Tongue (tissue), 2 donors: ENCODE data around the gene PHLPP1. TPM values are rescaled to one million over a fixed set of nuclear protein-coding genes. Genes with fewer than 3 reads are reported as not detected.
A peak's percentile ranks its signal among the peaks of the same experiment; 100 is the strongest.

Experiments
- DNase-seq: peaks from one replicate; pipeline ENCODE4 v3.0.0-alpha.2; 2015
- total RNA-seq: library from RNA; depleted of rRNA; stranded (reverse); fragments of >200 nt; gene quantifications from one replicate; pipeline ENCODE4 v1.2.3, GENCODE V29; 2014

PHLPP1 gene
- total RNA-seq, 1 donor from 2014 or later, result 8.8 TPM

DNA sequence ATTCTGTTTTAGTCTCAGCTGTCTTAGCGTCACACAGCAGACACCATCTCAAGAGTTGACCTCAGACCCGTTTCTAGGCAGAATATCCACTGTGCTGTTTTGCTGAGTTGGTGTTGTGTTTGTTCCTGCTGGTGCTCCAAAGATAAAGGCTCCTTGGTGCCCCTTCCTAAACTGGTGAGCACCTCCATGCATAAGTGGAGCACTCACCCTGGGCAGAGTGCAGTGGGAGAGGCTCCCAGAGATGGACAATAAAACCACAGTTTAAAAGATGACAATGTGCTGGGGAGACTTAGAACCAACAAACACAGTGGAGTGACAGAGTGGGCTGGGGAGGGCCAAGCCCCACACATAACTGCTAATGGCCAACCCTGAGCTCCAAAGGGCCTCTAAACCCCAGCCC lies 271.1 kb downstream of the PHLPP1 start:
- no peak for DNase-seq

DNA sequence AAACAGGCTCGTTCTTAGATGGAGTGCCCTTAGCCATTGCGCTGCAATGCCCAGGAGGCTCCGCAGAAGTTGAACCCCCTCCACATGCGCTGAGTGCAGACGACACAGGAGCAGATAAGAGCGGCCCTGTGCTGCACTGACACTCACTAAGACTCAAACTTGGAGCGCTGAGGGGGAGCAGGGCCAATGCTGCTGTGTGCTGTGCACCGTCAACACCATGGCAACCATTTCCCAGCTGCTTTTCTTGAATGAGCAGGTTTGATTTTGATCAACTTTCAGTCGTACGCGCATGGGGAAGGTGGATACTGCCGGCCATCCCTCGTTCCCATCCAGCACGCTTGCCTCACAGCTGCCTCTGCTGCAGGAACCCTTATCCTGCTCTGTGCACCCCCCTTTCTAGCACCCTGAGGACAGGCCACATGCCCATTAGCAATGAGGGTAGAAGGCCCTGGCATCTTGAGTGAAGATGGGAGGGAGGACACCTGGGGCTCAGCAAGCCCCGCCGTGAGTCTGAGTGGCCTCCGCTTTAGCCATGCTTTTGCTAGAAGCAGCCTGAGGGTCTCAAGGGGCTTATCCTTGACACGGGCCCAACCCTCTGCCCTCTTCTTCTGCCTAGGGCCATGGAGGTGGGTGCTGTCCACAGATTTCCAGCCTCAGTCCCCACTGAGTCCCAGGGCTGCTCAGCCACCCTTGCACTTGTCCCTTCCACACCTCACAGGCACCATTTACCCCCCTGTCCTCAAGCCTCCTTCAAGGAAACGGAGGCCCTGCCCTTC lies 271.9 kb downstream of the PHLPP1 start:
- no peak for DNase-seq

DNA sequence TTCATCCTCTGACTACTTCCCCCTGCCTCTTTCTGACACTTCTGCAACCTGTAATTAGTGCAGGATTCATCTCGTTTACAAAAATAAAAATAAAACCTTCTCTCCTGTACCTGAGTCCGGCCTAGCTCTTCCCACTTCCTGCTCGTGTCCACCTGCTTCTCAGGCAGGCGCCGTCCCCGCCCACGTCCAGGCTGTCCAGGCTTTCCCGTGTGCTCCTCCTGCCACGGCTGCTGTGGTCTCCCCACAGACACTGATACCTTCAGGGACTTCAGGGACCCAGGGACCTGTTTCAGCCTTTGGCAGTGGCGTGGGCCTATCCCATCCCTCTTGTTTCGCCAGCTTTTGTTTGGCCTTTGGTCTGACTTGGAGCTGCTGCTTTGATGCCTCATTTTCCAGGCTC lies 272.5 kb downstream of the PHLPP1 start:
- no peak for DNase-seq

DNA sequence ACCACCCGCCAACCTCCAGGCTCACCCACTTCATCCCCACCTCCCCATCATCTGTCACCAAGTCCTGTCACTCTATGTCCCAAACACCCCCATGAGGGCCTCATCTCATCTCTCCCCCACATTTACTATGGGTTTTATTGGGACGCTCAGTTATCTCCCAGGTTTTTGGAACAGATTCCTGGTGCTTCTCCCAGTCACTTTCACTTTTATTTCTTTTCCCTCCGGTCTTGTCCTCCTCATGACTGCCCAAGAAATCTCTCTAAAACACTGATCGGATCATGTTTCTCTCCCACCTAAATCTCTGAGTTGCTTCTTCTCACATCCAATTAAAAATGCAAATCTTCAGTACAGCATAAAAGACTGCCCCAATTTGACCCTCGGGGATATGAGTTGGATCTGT lies 273.1 kb downstream of the PHLPP1 start:
- DNase-seq, result no peak

DNA sequence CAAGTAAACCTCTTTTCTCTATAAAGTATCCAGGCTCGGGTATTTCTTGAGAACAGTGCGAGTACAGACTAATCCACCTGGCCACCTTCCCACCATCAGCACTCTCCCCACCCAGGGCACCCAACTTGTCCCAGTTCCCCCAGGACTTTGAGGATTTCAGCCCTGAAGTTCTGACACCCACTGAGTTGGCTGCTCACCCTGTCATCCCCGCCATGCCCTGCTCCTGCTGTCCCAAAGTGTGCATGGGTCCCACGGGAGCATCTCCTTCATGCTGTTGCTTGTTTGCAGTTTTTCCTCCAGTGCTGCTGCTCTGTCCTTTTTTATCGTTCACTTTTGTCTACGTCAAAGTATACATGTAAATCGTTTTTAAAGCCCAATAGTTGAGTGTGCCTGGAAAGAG lies 273.9 kb downstream of the PHLPP1 start:
- DNase-seq, result no peak

DNA sequence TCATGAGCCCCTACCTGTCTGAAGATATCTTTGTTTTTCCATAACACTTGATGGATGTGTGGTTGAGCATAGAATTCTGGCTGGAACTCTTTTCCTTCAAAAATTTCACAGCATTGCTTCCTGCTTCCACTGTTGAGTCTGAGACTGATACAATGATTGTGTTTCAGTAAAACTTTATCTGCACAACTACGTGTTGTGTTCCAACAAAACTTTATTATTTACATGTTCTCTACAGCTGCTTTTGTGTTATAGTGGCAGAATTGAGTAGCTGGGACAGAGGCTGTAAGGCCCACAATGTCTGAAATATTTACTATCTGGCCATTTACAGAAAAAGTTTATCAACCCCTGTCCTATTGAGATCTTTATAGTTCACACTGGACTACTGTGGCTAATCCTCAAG lies 275.3 kb downstream of the PHLPP1 start:
- DNase-seq, result no peak

DNA sequence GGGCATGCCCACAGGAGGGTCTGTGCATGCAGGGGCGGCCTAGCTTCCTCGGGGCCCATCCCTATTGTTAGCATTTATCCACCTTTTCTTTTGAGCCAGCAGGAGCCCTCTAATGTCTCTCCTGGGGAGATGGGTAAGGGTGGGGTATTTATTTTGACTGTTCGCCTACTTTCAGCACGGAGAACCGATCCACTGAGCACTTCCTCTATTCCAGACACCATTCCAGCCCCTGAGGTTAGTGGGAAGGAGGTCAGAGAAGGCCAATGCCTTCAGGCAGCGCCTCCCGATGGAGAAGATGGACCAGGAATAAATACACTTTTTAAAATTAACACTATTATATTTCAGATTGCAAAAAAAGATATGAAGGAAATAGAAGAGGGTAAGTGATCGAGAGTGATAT lies 276.0 kb downstream of the PHLPP1 start:
- DNase-seq, result no peak

DNA sequence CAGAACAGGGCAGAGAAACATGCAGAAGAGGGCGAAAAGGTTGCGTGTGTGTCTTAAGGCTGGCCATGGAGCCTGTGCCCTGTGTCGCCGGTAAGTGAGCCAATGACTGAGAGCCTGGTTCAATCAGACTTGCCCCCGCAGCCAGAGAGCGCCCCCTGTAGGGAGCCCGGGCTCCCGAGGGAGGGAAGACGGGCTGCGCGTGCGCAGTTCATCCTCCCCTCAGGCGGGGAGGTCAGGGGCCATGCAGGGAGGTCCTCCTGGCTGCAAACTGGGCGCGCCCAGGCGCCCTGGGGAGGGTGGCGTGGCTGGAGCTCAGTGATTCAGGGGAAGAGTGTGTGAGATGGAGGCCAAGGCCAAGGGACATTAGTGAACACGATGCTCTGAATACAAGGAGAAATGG lies 276.6 kb downstream of the PHLPP1 start:
- DNase-seq, result no peak

DNA sequence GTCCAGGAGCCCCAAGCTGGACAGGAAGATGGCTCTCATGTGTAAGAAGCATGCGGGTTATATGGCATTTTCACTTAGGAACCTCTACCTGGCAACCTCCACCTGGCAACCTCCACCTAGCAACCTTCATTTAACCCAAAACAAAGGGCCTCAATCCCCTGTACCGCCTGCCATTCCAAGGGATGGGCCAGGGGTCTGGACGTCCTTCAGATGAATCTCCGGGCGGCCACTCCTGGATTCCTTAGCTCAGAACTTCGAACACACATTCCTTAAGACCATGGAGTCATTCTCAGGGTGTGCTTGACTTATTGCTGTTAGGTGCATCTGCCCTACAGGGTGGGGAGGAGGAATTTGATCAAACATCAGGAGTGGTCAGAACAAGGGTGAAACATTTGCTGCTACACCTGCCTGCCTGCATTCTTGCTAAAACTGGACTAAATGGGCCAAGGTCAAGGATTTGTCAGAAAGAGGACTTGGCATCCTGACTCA lies 277.6 kb downstream of the PHLPP1 start:
- no peak for DNase-seq

DNA sequence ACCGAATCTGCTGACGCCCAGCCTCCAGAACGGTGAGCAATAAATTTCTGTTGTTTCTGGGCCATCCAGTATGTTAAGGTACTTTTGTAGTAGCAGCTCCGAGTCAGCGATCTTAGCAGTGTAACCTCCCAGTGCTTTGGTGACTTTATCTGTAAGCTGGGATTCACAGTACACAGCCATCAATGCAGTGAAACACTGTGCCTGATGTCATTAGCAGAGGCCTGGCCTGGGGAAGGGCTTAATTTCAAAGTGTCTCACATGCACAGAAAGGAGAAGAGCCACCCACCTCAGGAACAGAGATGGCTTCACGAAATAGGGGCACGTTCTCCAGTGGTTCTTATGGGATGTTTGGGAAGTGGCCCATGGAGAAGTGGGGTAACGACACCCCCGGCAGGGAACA lies 281.2 kb downstream of the PHLPP1 start:
- no peak for DNase-seq

DNA sequence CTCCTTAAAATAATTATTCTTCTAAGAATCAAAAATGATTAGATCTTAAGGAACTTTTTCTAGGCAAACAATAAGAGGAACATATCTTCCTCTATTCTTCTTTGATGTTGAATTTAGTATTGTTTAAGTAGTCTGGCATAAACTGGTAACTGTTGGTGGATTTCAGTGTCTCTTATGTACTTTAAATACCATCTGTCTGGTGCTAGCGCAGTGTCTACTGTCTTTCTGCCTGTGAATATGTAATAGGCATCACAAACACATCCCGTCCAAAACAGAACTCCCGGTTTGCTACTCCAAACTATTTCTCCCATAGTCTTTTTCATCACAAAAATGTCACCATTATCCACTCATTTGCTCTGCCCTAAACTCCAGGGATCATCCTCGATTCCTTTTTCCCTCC lies 281.7 kb downstream of the PHLPP1 start:
- no peak for DNase-seq

DNA sequence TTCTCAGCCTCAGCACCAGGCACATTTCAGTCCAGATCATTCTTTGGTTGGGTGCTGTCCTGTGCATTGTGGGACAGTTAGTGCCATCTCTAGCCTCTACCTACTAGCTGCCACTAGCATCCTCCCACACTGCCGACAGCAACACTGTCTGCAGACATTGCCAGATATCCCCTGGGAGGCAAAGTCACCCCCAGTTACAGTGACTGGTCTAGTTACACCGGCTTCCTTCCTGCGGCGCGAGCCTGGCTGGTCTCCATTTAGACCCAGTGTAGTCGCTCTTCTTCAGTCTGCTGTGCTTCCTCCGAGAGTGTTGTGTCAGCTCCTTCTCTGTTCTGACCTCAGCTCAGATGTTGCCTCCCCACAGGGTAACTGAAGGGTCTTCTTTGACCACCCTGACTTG lies 283.1 kb downstream of the PHLPP1 start:
- no peak for DNase-seq

DNA sequence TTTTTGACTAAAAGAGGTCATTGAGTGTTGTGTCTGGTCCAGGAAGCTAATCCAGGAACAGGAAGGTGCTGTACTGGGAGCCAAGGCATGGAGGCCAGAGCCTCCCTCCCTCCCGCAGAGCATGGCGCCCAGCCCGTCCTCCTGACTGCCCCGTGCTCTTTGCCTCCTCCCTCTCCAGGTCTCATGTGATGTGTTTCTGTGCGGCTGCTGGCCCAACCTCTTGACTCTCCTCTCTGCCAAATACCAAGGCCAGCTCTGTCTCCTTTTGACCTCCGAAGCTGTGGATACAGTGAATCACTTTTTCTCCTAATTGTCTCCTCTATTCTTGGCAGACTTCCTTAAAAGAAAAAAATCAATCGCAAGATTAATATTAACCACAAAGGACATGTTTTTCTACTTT lies 284.1 kb downstream of the PHLPP1 start:
- DNase-seq, result no peak

DNA sequence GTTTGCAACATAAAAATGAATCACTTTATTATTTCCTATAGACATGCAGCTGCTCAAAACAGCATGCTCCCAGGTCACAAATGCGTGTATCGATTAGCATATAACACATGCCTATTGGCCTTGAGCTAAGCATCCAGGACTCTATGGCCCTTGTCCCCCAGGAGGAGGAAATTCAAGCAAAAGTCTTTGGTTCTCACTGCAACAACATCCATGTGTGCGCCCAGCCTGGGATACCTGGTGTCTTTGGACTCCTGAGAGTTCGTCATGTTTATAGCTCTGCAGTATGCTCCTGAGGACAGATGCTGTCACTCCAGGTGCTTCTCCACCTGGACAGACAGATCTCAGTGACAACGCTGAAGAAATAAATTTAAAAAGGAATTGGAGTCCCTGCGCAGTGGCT lies 284.6 kb downstream of the PHLPP1 start:
- DNase-seq, result no peak

DNA sequence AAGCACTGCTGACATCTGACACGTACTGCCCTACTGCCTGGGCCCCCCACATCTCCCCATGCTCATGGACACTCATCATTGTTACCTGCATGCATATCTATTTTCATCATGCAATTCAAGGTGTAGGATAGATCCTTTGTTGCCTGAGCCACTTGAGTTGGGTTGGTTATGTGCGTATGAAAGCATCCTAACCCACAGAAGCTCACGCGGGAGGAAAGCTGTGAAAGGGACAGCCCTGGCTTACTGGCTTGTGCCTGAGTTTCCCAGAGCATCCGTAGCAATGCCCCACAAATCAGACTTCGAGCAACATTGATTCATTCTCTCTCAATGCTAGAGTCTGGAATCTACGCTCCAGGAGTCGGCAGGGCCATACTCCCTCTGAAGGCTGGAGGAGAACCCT lies 285.5 kb downstream of the PHLPP1 start:
- DNase-seq, result no peak

DNA sequence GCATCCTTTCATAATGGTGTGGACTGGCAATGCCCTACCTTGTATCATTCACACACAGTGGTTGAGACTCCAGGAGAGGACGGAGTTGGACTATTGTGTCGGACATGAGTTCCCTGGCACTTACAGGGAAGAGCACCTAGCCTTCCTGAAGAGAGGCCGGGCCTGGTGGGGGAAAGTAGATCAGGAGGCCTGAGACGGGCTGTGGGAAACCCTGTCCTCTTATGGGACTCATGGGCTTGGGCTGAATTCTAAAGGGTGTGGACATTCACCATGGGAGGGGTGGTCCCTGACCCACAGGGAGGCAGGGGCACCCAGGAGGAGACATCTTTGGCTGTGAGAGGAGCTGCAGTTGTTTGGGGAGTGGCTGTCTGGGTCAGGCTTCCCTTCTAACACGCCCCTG lies 286.5 kb downstream of the PHLPP1 start:
- DNase-seq, result no peak

DNA sequence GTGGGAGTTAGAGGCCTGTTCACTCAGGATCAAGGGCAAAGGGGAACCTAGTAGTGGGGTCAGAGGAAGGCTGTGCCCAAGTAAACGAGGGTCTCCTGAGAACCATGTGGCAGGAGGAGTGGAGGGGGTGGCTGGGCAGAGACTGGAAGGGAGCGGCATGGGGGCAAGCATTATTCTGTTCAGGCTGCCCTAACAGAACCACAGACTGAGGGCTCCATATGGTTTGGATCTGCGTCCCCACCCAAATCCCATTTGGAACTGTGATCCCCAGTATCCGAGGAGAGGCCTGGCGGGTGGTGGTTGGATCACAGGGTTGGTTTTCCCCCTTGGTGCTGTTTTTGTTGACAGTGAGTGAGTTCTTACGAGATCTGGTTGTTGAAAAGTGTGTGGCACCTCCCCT lies 287.0 kb downstream of the PHLPP1 start:
- DNase-seq, result no peak

DNA sequence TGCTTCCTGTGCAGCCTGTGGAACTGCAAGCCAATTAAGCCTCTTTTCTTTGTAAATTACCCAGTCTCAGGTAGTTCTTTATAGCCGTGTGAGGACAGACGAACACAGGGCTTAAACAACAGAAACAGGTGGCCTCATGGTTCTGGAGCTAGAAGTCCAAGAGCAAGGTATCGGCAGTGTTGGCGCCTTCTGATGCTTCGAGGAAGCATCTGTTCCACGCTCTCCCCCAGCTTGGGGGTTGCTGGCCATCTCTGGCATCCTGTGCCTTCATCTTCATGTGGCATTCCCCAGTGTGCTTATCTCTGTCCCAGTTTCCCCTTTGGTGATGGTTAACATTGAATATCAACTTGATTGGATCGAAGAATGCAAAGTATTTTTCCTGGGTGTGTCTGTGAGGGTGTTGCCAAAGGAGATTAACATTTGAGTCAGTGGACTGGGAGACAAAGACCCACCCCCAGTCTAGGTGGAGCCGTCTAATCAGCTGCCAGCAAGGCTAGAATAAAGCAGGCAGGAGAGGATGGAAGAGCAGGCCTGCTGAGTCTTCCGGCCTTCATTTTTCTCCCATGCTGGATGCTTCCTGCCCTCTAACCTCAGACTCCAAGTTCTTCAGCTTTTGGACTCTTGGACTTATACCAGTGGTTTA lies 287.6 kb downstream of the PHLPP1 start:
- no peak for DNase-seq

DNA sequence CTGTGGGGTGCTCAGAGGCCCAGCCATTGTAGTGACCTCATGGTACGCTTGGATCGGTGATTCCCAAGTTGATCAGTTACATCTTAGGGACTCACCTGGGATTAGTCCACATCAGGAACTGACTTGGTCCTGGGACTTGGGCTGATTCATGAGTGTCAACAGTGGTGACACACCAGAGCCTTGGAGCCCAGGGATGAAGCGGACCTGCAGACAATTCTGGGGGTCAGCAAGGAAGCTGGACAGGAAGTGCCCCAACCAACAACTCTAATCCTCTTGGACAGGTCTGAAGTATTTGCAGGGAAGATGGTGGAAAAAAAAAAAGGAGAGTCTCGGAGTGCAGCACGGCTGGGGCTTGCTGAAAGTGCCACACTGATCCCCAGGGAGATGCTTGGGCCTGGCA lies 288.6 kb downstream of the PHLPP1 start:
- DNase-seq, result no peak

DNA sequence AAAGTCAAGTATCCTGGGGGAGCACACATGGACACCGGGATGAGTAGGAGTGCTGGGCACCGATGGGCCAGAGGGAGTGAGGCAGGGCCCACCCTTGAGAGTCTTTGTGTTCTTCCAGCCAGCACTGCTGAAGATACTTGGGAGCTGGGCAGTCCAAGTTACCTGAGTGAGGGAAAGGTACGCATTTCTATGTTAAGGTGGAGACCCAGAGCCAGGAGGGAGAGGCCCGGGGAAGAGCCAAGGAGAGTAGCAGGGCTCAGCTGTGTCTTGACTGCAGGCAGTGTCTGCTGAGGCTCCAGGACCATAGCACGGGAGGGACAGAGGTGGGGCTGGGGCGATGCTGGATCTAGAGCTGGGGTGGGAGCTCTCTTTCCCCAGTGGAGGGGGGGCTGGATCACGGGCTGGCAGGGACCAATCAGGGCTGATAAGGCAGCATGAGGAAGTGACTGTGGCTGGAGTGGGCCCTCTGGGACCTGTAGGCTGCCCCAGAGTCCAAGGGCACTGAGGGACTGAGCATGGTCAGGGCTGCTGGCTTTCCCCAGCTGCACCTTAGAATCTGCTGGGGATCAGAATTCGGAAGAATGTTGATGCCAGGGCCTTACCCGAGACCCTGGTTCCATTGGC lies 289.2 kb downstream of the PHLPP1 start:
- DNase-seq, result no peak

DNA sequence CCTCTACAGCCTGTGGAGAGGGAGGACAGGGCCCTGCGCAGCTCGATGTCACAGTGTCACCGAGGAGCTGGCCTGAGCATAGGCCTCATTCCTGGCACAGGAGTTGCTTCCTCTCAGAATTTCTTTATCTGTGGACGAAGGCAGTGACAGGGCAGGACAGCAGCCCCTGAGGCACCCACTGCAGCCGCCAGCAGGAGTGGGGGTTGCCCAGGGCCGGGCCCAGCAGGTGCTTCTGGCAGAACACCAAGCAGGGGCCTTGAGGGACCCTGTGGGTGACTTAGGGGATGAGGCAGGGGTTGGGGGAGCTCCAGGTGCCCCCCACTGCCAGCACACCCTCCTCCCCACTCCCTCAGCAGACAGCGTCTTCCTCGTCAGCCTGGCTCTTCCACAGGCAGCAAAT lies 290.0 kb downstream of the PHLPP1 start:
- DNase-seq, result no peak

DNA sequence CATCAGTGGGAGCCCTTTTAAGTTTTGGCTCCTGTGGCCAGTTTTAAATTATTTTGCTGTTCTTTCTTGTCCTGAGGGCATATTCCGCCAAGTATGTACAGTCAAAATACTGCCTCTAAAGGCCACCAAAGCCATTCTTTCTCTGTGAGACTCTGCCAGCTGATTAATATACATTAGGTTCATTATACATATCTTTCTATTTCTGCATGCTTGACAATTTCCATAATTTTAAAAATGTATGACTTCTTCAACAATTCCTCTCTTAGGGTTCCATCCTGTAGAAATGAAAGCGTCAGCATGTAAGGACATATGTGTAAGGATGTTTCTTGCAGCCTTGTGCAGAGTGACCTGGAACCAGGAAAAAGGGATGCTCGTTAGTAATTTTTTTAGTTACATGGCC lies 291.9 kb downstream of the PHLPP1 start:
- no peak for DNase-seq

DNA sequence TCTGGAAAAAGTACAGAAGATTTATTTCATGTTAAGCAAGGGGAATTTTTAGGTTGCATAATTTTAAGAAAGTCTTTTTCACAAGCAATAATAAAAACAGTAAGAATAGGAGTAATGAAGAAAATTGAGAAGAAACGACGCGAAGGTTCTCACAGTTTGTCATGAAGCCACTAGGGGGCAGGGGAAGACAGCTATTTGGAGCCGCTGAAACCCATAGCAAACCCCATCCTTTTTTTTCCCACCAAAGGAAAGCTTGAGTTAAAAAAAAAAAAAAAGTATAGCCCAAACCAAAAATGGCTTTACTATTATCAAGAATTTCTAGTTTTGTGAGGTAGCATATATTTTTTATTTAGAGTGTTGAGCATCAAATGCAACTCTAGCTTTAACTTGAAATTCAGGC lies 300.9 kb downstream of the PHLPP1 start:
- DNase-seq, result peak; percentile 90

DNA sequence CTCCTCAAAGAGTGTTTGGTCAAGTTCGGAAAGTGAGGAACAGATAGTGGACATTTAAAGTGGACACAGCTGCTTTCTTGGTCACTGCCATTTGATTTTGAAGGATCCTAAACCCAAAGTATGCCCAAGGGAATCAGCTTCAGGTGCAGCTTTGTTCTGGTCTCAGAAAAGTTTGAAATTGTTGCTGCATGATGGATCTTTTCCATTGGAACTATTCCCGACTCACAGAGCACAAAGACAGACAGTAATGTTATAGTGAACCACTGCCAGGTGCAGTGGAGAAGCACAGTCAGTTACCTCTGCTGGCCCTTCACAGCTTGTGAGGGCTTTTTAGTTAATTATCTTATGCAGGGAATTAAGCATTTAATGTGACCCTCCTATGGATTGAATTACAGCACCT lies 301.7 kb downstream of the PHLPP1 start:
- DNase-seq, result peak; percentile 74
